Measurements from ENCODE around the gene P3R3URF. TPM values are rescaled to one million over a fixed set of nuclear protein-coding genes. Genes with fewer than 3 reads are reported as not detected.

The P3R3URF gene
- total RNA-seq, 1 donor from 2014 or later: not detected

GRCh38 chr1:46169811-46170454 lies 6.4 kb downstream of the P3R3URF start:
- no peak for DNase-seq (ENCODE audit: extremely low spot score, unreplicated experiment)
- no peak overlapping the region for H3K4me3 Mint-ChIP-seq
- peaks cover 4% of the 10 kb centered on the region for H3K4me1 Mint-ChIP-seq (ENCODE audit: unreplicated experiment)
- no peak overlapping the region for H3K27ac Mint-ChIP-seq
- H3K9me3 Mint-ChIP-seq: no peaks in the 10 kb centered on the region
- no peaks in the 10 kb centered on the region for H3K36me3 Mint-ChIP-seq
- no peak for TF ChIP-seq CTCF (conservative IDR thresholded peaks at IDR 0.05)
- peaks cover 42% of the 10 kb centered on the region for H3K27me3 Mint-ChIP-seq

DNA sequence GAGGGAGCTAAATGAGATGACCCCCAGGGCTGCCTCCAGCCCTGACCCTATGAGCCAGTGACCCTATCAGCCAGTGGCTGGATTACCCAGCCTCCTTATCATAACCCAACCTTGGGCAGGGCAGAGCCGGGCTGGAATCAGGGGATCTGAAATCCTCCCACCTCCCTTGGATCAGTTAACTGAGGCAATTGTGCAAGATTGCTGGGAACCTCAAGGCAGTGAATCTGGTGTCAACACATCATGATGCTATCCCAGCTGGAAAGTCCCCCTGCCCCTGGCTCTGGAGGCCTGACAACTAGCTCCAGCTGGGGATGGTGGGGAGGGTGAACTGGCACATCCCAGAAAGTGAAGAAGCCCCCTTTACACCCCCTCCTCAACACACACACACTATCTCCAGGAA lies 7.8 kb downstream of the P3R3URF start:
- H3K9me3 Mint-ChIP-seq: no peaks in the 10 kb centered on the region
- no peaks in the 10 kb centered on the region for H3K36me3 Mint-ChIP-seq
- H3K27ac Mint-ChIP-seq: no peak overlapping the region
- no peak for TF ChIP-seq CTCF (conservative IDR thresholded peaks at IDR 0.05)
- peaks cover 4% of the 10 kb centered on the region for H3K4me1 Mint-ChIP-seq (ENCODE audit: unreplicated experiment)
- peaks cover 51% of the 10 kb centered on the region for H3K27me3 Mint-ChIP-seq
- H3K4me3 Mint-ChIP-seq: no peak overlapping the region
- no peak for DNase-seq (ENCODE audit: extremely low spot score, unreplicated experiment)

DNA sequence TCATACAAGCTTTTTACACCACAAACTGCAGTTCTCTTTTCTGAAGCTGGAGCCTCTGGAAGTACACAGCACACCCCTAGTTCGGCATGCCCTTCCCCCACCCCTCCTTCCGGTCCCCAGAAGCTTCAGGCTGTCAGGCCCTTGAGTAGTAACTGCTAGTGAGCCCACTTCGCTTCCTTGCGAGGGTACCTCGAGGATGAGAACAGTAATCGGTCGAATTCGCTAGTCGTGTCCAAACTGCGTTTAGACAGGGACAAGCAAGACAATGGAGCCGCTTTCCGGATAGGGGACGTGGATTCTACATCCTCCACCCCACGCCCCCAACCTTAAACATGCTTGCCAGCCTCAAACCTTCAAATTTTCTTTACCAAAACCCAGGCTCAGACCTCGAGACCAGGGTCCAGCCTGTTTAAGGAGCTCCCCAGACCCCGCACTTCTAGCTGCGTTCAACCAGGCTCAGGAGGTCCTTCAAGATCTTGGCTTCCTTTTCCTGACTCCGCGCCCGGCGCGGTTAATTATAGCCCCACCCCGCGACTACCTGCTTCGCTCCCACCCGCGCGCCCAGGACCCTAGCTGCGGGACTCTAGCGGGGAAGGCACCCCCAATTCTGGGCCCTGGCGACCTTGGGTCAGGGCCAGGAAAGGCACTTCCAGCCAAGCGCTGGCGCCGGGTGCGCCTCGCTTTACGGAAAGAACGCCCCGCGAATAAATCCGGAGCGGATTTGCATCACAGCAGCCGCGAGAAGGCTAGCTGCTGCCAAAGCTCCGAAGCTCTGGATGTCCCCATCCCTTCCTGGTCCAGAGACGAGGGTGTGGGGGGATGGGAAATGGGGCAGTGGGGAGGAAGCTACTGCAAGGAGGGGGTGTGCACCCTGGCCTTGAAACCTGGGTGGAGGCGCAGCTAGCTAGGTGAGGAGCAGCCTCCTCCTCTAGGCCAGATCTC lies 9.5 kb downstream of the P3R3URF start:
- Mint-ChIP-seq H3K4me3 (no peak overlapping the region), H3K27me3 (peaks cover 48% of the 10 kb centered on the region), H3K4me1 (ENCODE audit: unreplicated experiment) (no peaks in the 10 kb centered on the region)

DNA sequence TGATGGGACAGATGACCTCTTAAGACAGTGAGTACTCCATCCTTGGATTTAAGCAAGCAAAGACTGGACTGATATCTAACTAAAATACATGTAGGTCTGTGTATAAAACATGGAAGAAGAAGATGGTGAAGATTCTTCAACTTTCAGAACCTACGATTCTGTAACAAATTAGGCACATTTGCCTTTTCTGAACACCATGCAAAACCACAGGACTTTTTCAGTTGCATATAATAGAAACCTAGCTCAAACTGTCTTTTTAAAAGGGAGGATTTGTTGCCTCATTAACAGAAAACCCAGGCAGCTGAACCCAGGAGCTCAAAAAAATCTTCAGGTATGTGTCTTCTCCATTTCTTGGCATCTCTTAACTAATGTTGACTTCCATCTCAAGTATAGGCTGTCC lies 16.1 kb downstream of the P3R3URF start:
- no peaks in the 10 kb centered on the region for H3K4me1 Mint-ChIP-seq (ENCODE audit: unreplicated experiment)
- peaks cover 11% of the 10 kb centered on the region for H3K27me3 Mint-ChIP-seq
- TF ChIP-seq CTCF (conservative IDR thresholded peaks at IDR 0.05): no peak
- DNase-seq (ENCODE audit: extremely low spot score, unreplicated experiment): no peak
- H3K4me3 Mint-ChIP-seq: no peak overlapping the region
- H3K27ac Mint-ChIP-seq: no peak overlapping the region
- no peaks in the 10 kb centered on the region for H3K9me3 Mint-ChIP-seq
- no peaks in the 10 kb centered on the region for H3K36me3 Mint-ChIP-seq

More for the DNA sequence above, 9.5 kb downstream of the P3R3URF start:
- Mint-ChIP-seq H3K36me3 (no peaks in the 10 kb centered on the region), H3K27ac (no peak overlapping the region), H3K9me3 (no peaks in the 10 kb centered on the region)
- TF ChIP-seq CTCF (conservative IDR thresholded peaks at IDR 0.05): no peak
- DNase-seq (ENCODE audit: extremely low spot score, unreplicated experiment): no peak

- no peaks in the 10 kb centered on the region for H3K9me3 Mint-ChIP-seq
- H3K27ac Mint-ChIP-seq: no peak overlapping the region
- no peaks in the 10 kb centered on the region for H3K4me1 Mint-ChIP-seq (ENCODE audit: unreplicated experiment)
- no peak overlapping the region for H3K4me3 Mint-ChIP-seq
- DNase-seq (ENCODE audit: extremely low spot score, unreplicated experiment): no peak
- no peaks in the 10 kb centered on the region for H3K36me3 Mint-ChIP-seq
- TF ChIP-seq CTCF (conservative IDR thresholded peaks at IDR 0.05): no peak
- H3K27me3 Mint-ChIP-seq: peaks cover 5% of the 10 kb centered on the region
These were observed 16.8 kb downstream of the P3R3URF start for GRCh38 chr1:46159516-46159915.

Data from type B pancreatic cell (in vitro differentiated cells).